HEK293 (cell line): ENCODE measurements around the gene GPR84.

Source experiments
- CTCF ChIA-PET: fragments of 350-600 bp; formaldehyde crosslinking; extraction: SDS; loops from one replicate; lab custom pipeline; 2021; ENCODE audit warnings: antibody characterized with exemption; lab: Yijun Ruan, JAX
- POLR2A ChIA-PET: fragments of 300-600 bp; formaldehyde crosslinking; extraction: SDS; loops from one replicate; lab custom pipeline; 2020; ENCODE audit warnings: antibody characterized with exemption, inconsistent platforms; lab: Yijun Ruan, JAX
- H3K27ac ChIP-seq: fragments of 200-500 bp; sonication (Bioruptor generic); 2 replicates; pipeline ENCODE4 v1.5.1; 2014; ENCODE audit warnings: low read depth, low read length, control low read depth, inconsistent platforms; ENCODE audit errors: extremely low read depth
- H3K36me3 ChIP-seq, 2 experiments: fragments of 200-500 bp in 1 of 2; sonication (Bioruptor generic) in 1 of 2; 1 replicate in 1 of 2; 2 replicates in 1 of 2; pipeline ENCODE4 v1.5.1; 2014 to 2017; ENCODE audit warnings: inconsistent platforms in 2 of 2, low read length in 2 of 2; ENCODE audit not compliant: control insufficient read depth in 2 of 2, insufficient read depth in 1 of 2
- H3K4me1 ChIP-seq: fragments of 200-500 bp; sonication (Bioruptor generic); 2 replicates; pipeline ENCODE4 v1.5.1; 2014; ENCODE audit warnings: mild to moderate bottlenecking, low read length, inconsistent platforms; ENCODE audit not compliant: control insufficient read depth, insufficient read depth
- H3K4me3 ChIP-seq: 2 replicates; pipeline ENCODE4 v1.5.1; 2011; ENCODE audit warnings: low read depth, mild to moderate bottlenecking, control low read depth, low read length, moderate library complexity
- H3K9me3 ChIP-seq: fragments of 200-500 bp; sonication (Bioruptor generic); 2 replicates; pipeline ENCODE4 v1.5.1; 2014; ENCODE audit warnings: low read depth, low read length, inconsistent platforms; ENCODE audit not compliant: control insufficient read depth, insufficient read depth
- CTCF ChIP-seq: fragments of 450-650 bp; formaldehyde crosslinking; IDR thresholded peaks from 2 replicates; pipeline ENCODE4 v1.5.1; 2016; ENCODE audit warnings: missing biosample characterization, missing genetic modification characterization
- IKZF3 ChIP-seq: fragments of 450-650 bp; IDR thresholded peaks from 2 replicates; pipeline ENCODE4 v1.5.0; 2018; ENCODE audit warnings: missing biosample characterization, mild to moderate bottlenecking, missing genetic modification characterization, moderate library complexity
- KLF1 ChIP-seq: fragments of 450-650 bp; formaldehyde crosslinking; IDR thresholded peaks from 2 replicates; pipeline ENCODE4 v1.5.1; 2016; ENCODE audit warnings: missing biosample characterization, missing genetic modification characterization
- OSR2 ChIP-seq: fragments of 450-650 bp; formaldehyde crosslinking; IDR thresholded peaks from 2 replicates; pipeline ENCODE4 v1.5.1; 2016; ENCODE audit warnings: missing biosample characterization, missing genetic modification characterization
- PRDM1 ChIP-seq: fragments of 450-650 bp; formaldehyde crosslinking; IDR thresholded peaks from 2 replicates; pipeline ENCODE4; 2016; ENCODE audit warnings: missing biosample characterization, missing genetic modification characterization
- PRDM6 ChIP-seq: fragments of 450-650 bp; formaldehyde crosslinking; IDR thresholded peaks from 2 replicates; pipeline ENCODE4 v1.5.1; 2017; ENCODE audit warnings: missing biosample characterization, missing genetic modification characterization
- WT1 ChIP-seq: fragments of 450-650 bp; formaldehyde crosslinking; IDR thresholded peaks from 2 replicates; pipeline ENCODE4 v1.5.1; 2016; ENCODE audit warnings: missing biosample characterization, missing genetic modification characterization
- ZBTB44 ChIP-seq: fragments of 450-650 bp; IDR thresholded peaks from 2 replicates; pipeline ENCODE4 v1.5.1; 2018; ENCODE audit warnings: missing biosample characterization, mild to moderate bottlenecking, missing genetic modification characterization
- ZBTB48 ChIP-seq: fragments of 450-650 bp; formaldehyde crosslinking; IDR thresholded peaks from 2 replicates; pipeline ENCODE4 v1.5.1; 2016; ENCODE audit warnings: missing biosample characterization, missing genetic modification characterization
- ZNF280D ChIP-seq: fragments of 450-650 bp; formaldehyde crosslinking; IDR thresholded peaks from 2 replicates; pipeline ENCODE4 v1.5.1; 2016; ENCODE audit warnings: missing biosample characterization, missing genetic modification characterization
- ZNF391 ChIP-seq: fragments of 450-650 bp; formaldehyde crosslinking; IDR thresholded peaks from 2 replicates; pipeline ENCODE4 v1.5.1; 2016; ENCODE audit warnings: low read depth, missing biosample characterization, missing genetic modification characterization, borderline replicate concordance
- ZNF398 ChIP-seq: fragments of 450-650 bp; formaldehyde crosslinking; IDR thresholded peaks from 2 replicates; pipeline ENCODE4 v1.5.1; 2017; ENCODE audit warnings: missing biosample characterization, missing genetic modification characterization
- ZNF530 ChIP-seq: fragments of 450-650 bp; formaldehyde crosslinking; IDR thresholded peaks from 2 replicates; pipeline ENCODE4 v1.5.1; 2016; ENCODE audit warnings: low read depth, missing biosample characterization, missing genetic modification characterization
- ZNF654 ChIP-seq: fragments of 450-650 bp; formaldehyde crosslinking; IDR thresholded peaks from 2 replicates; pipeline ENCODE4 v1.5.1; 2016; ENCODE audit warnings: low read depth, missing biosample characterization, missing genetic modification characterization
- ZNF791 ChIP-seq: fragments of 450-650 bp; formaldehyde crosslinking; IDR thresholded peaks from 2 replicates; pipeline ENCODE4 v1.5.1; 2016; ENCODE audit warnings: missing biosample characterization, missing genetic modification characterization
- ZSCAN30 ChIP-seq: fragments of 450-650 bp; IDR thresholded peaks from 2 replicates; pipeline ENCODE4 v1.5.1; 2018; ENCODE audit warnings: missing biosample characterization, mild to moderate bottlenecking, missing genetic modification characterization, moderate library complexity

The GPR84 gene

GRCh38 chr12:54337280-54337842 is 26.9 kb downstream of the GPR84 start:
- ChIA-PET POLR2A (interaction anchor here (0.8 to 1.1 kb wide), 3 partner anchors 12 to 22 kb away, joined by 3 to 5 read pairs (median 4); partner anchors contain the start of gene COPZ1), CTCF (interaction anchor here (0.6 to 7.9 kb wide), 26 partner anchors 9 to 300 kb away, joined by 3 to 137 read pairs (median 7); partner anchors contain the start of genes CBX5, COPZ1 and HNRNPA1)
- H3K4me3 ChIP-seq = no peak overlapping the region

More at GRCh38 chr12:54337280-54337842, 26.9 kb downstream of the GPR84 start:
- no peaks in the 10 kb centered on the region for H3K9me3 ChIP-seq
- TF ChIP-seq CTCF (tag by site-specific recombination) = peak; percentile 33; the same call in 1 of the 2 replicates
- TF ChIP-seq PRDM1 (tag by site-specific recombination) = 0 out of 2 replicates have a peak, but pooled peaks have one; percentile 9
- no peak for TF ChIP-seq ZNF391 (tag by site-specific recombination)
- TF ChIP-seq IKZF3 (tag by site-specific recombination) = peak; percentile 32; the same call in 1 of the 2 replicates
- TF ChIP-seq ZNF654 (tag by site-specific recombination) = peak; percentile 35; the same call in 1 of the 2 replicates
- TF ChIP-seq ZBTB44 (tag by site-specific recombination) = peak; percentile 58; the same call in 1 of the 2 replicates
- TF ChIP-seq ZNF530 (tag by site-specific recombination) = no peak
- TF ChIP-seq ZSCAN30 (tag by site-specific recombination) = peak; percentile 51; the same call in 1 of the 2 replicates
- TF ChIP-seq ZBTB48 (tag by site-specific recombination) = no peak
- TF ChIP-seq ZNF791 (tag by site-specific recombination) = no peak
- TF ChIP-seq ZNF398 (tag by site-specific recombination) = no peak
- TF ChIP-seq ZNF280D (tag by site-specific recombination) = no peak
- no peak for TF ChIP-seq KLF1 (tag by site-specific recombination)
- TF ChIP-seq PRDM6 (tag by site-specific recombination) = peak; percentile 96
- peak; percentile 73 for TF ChIP-seq OSR2
- peak; percentile 42 for TF ChIP-seq WT1 (tag by site-specific recombination)
- peaks cover 6% of the 10 kb centered on the region; the same call in 1 of the 2 replicates for H3K4me1 ChIP-seq
- H3K27ac ChIP-seq = no peak overlapping the region
- peaks cover under 1 to 27% of the 10 kb centered on the region in 2 experiments; a peak in 2 of 3 replicates for H3K36me3 ChIP-seq
